GM12892 (cell line): ENCODE data around the gene SNAPIN.

Experiments
- POLR2A ChIP-seq: IDR thresholded peaks from 2 replicates; pipeline ENCODE4 v1.6.1; 2011; ENCODE audit warnings: low read depth, low read length, control low read depth
- POLR2AphosphoS5 ChIP-seq: IDR thresholded peaks from 2 replicates; pipeline ENCODE4 v1.6.1; 2011; ENCODE audit warnings: low read depth, low read length, control low read depth

DNA sequence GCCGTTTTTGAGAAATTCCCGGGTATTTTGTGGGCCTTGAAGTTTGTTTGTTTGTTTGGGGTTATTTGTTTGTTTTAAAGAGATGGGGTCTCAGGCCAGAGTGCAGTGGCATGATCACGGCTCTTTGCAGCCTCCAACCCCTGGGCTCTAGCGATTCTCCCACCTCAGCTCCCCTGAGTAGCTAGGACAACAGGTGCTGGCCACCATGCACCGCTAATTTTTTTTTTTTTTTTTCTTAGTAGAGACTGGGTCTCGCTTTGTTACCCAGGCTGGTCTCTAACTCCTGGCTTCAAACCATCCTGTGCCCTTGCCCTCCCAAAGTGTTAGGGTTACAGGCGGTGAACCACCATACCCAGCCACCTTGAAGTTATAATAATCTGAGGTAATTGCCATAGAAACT, 22.6 kb upstream of the SNAPIN start:
- TF ChIP-seq POLR2A (no peak), POLR2AphosphoS5 (no peak)
